SK-N-SH treated with all-trans-retinoic acid at 6 μM for 48 hours (cell line): Measurements from ENCODE around the gene PTDSS2.

Source experiments
- ATAC-seq: fragments of 200-7000 bp; cut with Tn5 transposase; 3 replicates; pipeline ENCODE4 v1.9.1; 2020; ENCODE audit warnings: mild to moderate bottlenecking, moderate library complexity
- ARNTL ChIP-seq: fragments of 450-650 bp; formaldehyde crosslinking; IDR thresholded peaks from 2 replicates; pipeline ENCODE4 v1.5.0; 2020; ENCODE audit warnings: low read depth, mild to moderate bottlenecking, moderate library complexity, borderline replicate concordance
- BACH2 ChIP-seq: fragments of 250-450 bp; sonication (Bioruptor Pico); IDR thresholded peaks from 2 replicates; pipeline ENCODE4 v1.9.0; 2021; ENCODE audit warnings: mild to moderate bottlenecking, borderline replicate concordance
- CREB5 ChIP-seq: fragments of 250-450 bp; sonication (Bioruptor Pico); IDR thresholded peaks from 2 replicates; pipeline ENCODE4 v1.5.1; 2020; ENCODE audit warnings: low read depth, mild to moderate bottlenecking, moderate library complexity
- CSRNP3 ChIP-seq: fragments of 250-450 bp; sonication (Bioruptor Pico); IDR thresholded peaks from 2 replicates; pipeline ENCODE4 v1.5.1; 2021; ENCODE audit warnings: mild to moderate bottlenecking, moderate library complexity
- GLIS3 ChIP-seq: fragments of 250-450 bp; sonication (Bioruptor Pico); IDR thresholded peaks from 2 replicates; pipeline ENCODE4 v1.5.0; 2020; ENCODE audit warnings: mild to moderate bottlenecking, moderate library complexity
- ISL1 ChIP-seq: fragments of 250-450 bp; sonication (Bioruptor Pico); IDR thresholded peaks from 2 replicates; pipeline ENCODE4 v2.1.2; 2022; ENCODE audit warnings: mild to moderate bottlenecking, moderate library complexity
- OSR1 ChIP-seq: fragments of 250-450 bp; sonication (Bioruptor Pico); IDR thresholded peaks from 2 replicates; pipeline ENCODE4 v1.8.0; 2022; ENCODE audit warnings: moderate library complexity, mild to moderate bottlenecking, inconsistent platforms
- PATZ1 ChIP-seq: fragments of 250-450 bp; sonication (Bioruptor Pico); IDR thresholded peaks from 2 replicates; pipeline ENCODE4 v1.8.0; 2020; ENCODE audit warnings: mild to moderate bottlenecking, moderate library complexity, borderline replicate concordance
- POU6F1 ChIP-seq: fragments of 250-450 bp; sonication (Bioruptor Pico); IDR thresholded peaks from 2 replicates; pipeline ENCODE4 v1.8.0; 2021; ENCODE audit warnings: low read depth, mild to moderate bottlenecking, moderate library complexity, borderline replicate concordance
- PPARA ChIP-seq: fragments of 250-450 bp; sonication (Bioruptor Pico); IDR thresholded peaks from 2 replicates; pipeline ENCODE4 v1.5.0; 2020; ENCODE audit warnings: mild to moderate bottlenecking, borderline replicate concordance
- RARB ChIP-seq: fragments of 250-450 bp; sonication (Bioruptor Pico); IDR thresholded peaks from 2 replicates; pipeline ENCODE4 v1.8.0; 2021; ENCODE audit warnings: mild to moderate bottlenecking, moderate library complexity
- SNAI2 ChIP-seq: fragments of 250-450 bp; sonication (Bioruptor Pico); IDR thresholded peaks from 2 replicates; pipeline ENCODE4 v1.5.0; 2020; ENCODE audit warnings: mild to moderate bottlenecking, moderate library complexity
- TOX ChIP-seq: fragments of 250-450 bp; sonication (Bioruptor Pico); IDR thresholded peaks from 2 replicates; pipeline ENCODE4 v1.8.0; 2021; ENCODE audit warnings: mild to moderate bottlenecking, moderate library complexity, borderline replicate concordance
- TSHZ2 ChIP-seq: fragments of 250-450 bp; sonication (Bioruptor Pico); IDR thresholded peaks from 2 replicates; pipeline ENCODE4 v1.5.0; 2020; ENCODE audit warnings: mild to moderate bottlenecking, moderate library complexity
- ZC3H10 ChIP-seq: fragments of 250-450 bp; sonication (Bioruptor Pico); IDR thresholded peaks from 2 replicates; pipeline ENCODE4 v1.5.1; 2021; ENCODE audit warnings: mild to moderate bottlenecking, moderate library complexity
- ZFP30 ChIP-seq: fragments of 450-650 bp; formaldehyde crosslinking; IDR thresholded peaks from 2 replicates; pipeline ENCODE4 v1.5.0; 2022; ENCODE audit warnings: mild to moderate bottlenecking, moderate library complexity
- ZNF565 ChIP-seq: fragments of 450-650 bp; formaldehyde crosslinking; conservative IDR thresholded peaks from 2 replicates; pipeline ENCODE4 v1.5.0; 2020; ENCODE audit warnings: low read depth, mild to moderate bottlenecking, moderate library complexity
- ZNF70 ChIP-seq: fragments of 450-650 bp; formaldehyde crosslinking; IDR thresholded peaks from 2 replicates; pipeline ENCODE4 v1.5.0; 2020; ENCODE audit warnings: mild to moderate bottlenecking, moderate library complexity
- ZNF8 ChIP-seq: fragments of 450-650 bp; formaldehyde crosslinking; IDR thresholded peaks from 2 replicates; pipeline ENCODE4 v1.5.0; 2020; ENCODE audit warnings: mild to moderate bottlenecking, moderate library complexity

PTDSS2 gene

GRCh38 chr11:451738-452137 is 1.7 kb downstream of the PTDSS2 start:
- TF ChIP-seq ZNF8 (CRISPR knock-in tag), result no peak
- no peak for TF ChIP-seq ZNF70 (CRISPR knock-in tag)
- ATAC-seq, result no peak

GRCh38 chr11:452203-452744 is 2.2 kb downstream of the PTDSS2 start:
- TF ChIP-seq PPARA (CRISPR knock-in tag) (no peak), CREB5 (CRISPR knock-in tag) (no peak), ARNTL (CRISPR knock-in tag) (no peak), ZNF565 (CRISPR knock-in tag) (no peak), PATZ1 (CRISPR knock-in tag) (no peak), SNAI2 (CRISPR knock-in tag) (no peak), ZNF70 (CRISPR knock-in tag) (no peak), GLIS3 (CRISPR knock-in tag) (no peak), OSR1 (CRISPR knock-in tag) (no peak), TOX (CRISPR knock-in tag) (no peak), CSRNP3 (CRISPR knock-in tag) (no peak), ISL1 (no peak), ZC3H10 (CRISPR knock-in tag) (no peak), ZFP30 (no peak), TSHZ2 (CRISPR knock-in tag) (no peak)
- no peak for ATAC-seq

GRCh38 chr11:452916-453527 is 2.9 kb downstream of the PTDSS2 start:
- no peak for ATAC-seq
- TF ChIP-seq ZNF70 (CRISPR knock-in tag) (no peak), TSHZ2 (CRISPR knock-in tag) (no peak), BACH2 (CRISPR knock-in tag) (no peak), PPARA (CRISPR knock-in tag) (no peak), OSR1 (CRISPR knock-in tag) (no peak), POU6F1 (CRISPR knock-in tag) (no peak), ARNTL (CRISPR knock-in tag) (no peak), RARB (CRISPR knock-in tag) (no peak), ZFP30 (no peak), ISL1 (no peak)
